ENCODE measurements around the gene POMP.

POMP gene

GRCh38 chr13:28704282-28704681, 45.4 kb downstream of the POMP start:
- DNase-seq = no peak

DNA sequence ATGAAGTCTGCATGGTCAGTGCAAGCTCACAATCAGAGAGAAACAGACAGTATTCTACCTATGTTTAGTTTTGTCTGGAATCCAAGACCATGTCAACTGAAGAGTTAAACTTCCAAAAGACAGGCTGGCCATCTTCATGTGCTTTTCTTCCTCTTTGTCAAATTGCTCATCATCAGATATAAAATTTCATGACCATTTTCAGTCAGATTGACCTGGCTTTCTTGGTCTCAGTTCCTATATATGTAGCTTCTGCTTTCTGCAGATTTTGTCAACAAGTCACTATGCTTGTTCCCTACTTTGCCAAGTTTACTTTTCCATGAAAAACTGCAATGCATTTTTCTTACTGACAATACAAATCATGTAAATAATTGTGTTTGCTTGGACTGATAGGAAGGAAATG, 46.0 kb downstream of the POMP start:
- DNase-seq = no peak

- DNase-seq = no peak
Measured at GRCh38 chr13:28705461-28706083, 46.6 kb downstream of the POMP start.

GRCh38 chr13:28707629-28708427, 48.9 kb downstream of the POMP start:
- DNase-seq = no peak

GRCh38 chr13:28710161-28710560, 51.2 kb downstream of the POMP start:
- DNase-seq = no peak

GRCh38 chr13:28714651-28715050, 55.7 kb downstream of the POMP start:
- no peak for DNase-seq

DNA sequence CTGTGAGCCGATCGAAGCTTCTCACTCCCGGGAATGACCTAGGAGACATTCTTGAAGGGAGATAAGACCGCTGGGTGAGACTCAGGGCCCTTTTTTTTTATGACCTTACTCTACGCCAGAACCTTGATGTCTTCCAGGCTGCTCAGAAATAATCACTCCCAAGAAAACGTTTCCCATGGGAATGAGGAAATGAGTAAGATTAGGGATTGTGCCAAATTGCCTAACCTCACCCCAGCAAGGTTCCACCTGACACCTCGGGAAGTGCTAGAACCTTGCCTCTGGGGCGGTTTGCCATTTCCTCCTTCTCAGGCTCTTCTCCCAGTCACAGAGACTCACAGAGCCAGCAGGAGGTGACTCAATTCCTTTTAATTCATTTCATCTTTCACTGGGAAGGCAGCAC, 57.6 kb downstream of the POMP start:
- DNase-seq = no peak

- DNase-seq = no peak
Measured at GRCh38 chr13:28717170-28717569, 58.2 kb downstream of the POMP start.

- DNase-seq = no peak
Measured at GRCh38 chr13:28718196-28718542, 59.2 kb downstream of the POMP start.

GRCh38 chr13:28718543-28719226, 59.8 kb downstream of the POMP start, which contains the start of gene SLC46A3:
Gene SLC46A3, minus strand, starts transcription at chr13:28718970. Its CDS starts 972 bp downstream, at chr13:28717998.
- DNase-seq = peak; percentile 49

- DNase-seq = no peak
Measured at GRCh38 chr13:28719227-28720055, 60.5 kb downstream of the POMP start.

- no peak for DNase-seq
Measured at GRCh38 chr13:28723806-28724205, 64.9 kb downstream of the POMP start.

- DNase-seq = no peak
Measured at GRCh38 chr13:28725046-28725610, 66.2 kb downstream of the POMP start.
